Calu3 (cell line): ENCODE results near the gene SELPLG. TPM values are rescaled to one million over a fixed set of nuclear protein-coding genes. Genes with fewer than 3 reads are reported as not detected.

Experiments
- BruUV-seq: library from RNA; stranded (reverse); fragments of 400-500 nt; replicated peaks from 2 replicates; lab custom pipeline; 2021; lab: Mats Ljungman, UMichigan
- CTCF ChIA-PET: fragments of 300-600 bp; sonication (Branson Sonifier 250); formaldehyde crosslinking; loops from one replicate; lab custom pipeline; 2022; ENCODE audit warnings: antibody characterized with exemption; lab: Charles Lee
- DNase-seq: peaks from one replicate; pipeline ENCODE4 v3.0.0; 2022
- H3K27ac Mint-ChIP-seq: one replicate; pipeline ENCODE4 v1.8.0; 2022; ENCODE audit warnings: mixed read lengths; ENCODE audit not compliant: unreplicated experiment
- H3K27me3 Mint-ChIP-seq: one replicate; pipeline ENCODE4 v1.8.0; 2022; ENCODE audit warnings: mixed read lengths; ENCODE audit not compliant: unreplicated experiment
- H3K36me3 Mint-ChIP-seq: one replicate; pipeline ENCODE4 v1.8.0; 2022; ENCODE audit warnings: mild to moderate bottlenecking, moderate library complexity, mixed read lengths; ENCODE audit not compliant: insufficient read depth, unreplicated experiment
- H3K4me1 Mint-ChIP-seq: one replicate; pipeline ENCODE4 v1.8.0; 2022; ENCODE audit warnings: mild to moderate bottlenecking, low read depth, mixed read lengths; ENCODE audit not compliant: unreplicated experiment
- H3K4me3 Mint-ChIP-seq: one replicate; pipeline ENCODE4 v1.8.0; 2022; ENCODE audit warnings: mild to moderate bottlenecking, low read depth, moderate library complexity, mixed read lengths; ENCODE audit not compliant: unreplicated experiment
- H3K9me3 Mint-ChIP-seq: one replicate; pipeline ENCODE4 v1.8.0; 2022; ENCODE audit warnings: low read depth, mixed read lengths; ENCODE audit not compliant: unreplicated experiment
- intact Hi-C: fragments of 100-400 bp; cut with micrococcal nuclease; formaldehyde crosslinking; loops from one replicate; pipeline ENCODE4 v1.10.0; 2022; ENCODE audit not compliant: unreplicated experiment
- total RNA-seq: library from RNA; stranded (reverse); gene quantifications from 2 replicates; pipeline ENCODE4 v1.2.3, GENCODE V29; 2022
- TF ChIP-seq, protein P1 (sequence below): fragments of 200-600 bp; IDR thresholded peaks from one replicate; pipeline ENCODE4 v1.8.0; 2022; ENCODE audit warnings: antibody characterized with exemption; ENCODE audit not compliant: unreplicated experiment

SELPLG gene
- total RNA-seq, 1 experiment from 2014 or later, result 0.76 TPM

- Mint-ChIP-seq H3K9me3 (no peaks in the 10 kb centered on the region), H3K27ac (no peak overlapping the region), H3K4me1 (no peaks in the 10 kb centered on the region), H3K4me3 (no peak overlapping the region), H3K27me3 (peaks cover 47% of the 10 kb centered on the region), H3K36me3 (no peaks in the 10 kb centered on the region)
- CTCF ChIA-PET, result no interaction called here
- intact Hi-C loops, result no loop called here
- TF ChIP-seq, protein P1, sequence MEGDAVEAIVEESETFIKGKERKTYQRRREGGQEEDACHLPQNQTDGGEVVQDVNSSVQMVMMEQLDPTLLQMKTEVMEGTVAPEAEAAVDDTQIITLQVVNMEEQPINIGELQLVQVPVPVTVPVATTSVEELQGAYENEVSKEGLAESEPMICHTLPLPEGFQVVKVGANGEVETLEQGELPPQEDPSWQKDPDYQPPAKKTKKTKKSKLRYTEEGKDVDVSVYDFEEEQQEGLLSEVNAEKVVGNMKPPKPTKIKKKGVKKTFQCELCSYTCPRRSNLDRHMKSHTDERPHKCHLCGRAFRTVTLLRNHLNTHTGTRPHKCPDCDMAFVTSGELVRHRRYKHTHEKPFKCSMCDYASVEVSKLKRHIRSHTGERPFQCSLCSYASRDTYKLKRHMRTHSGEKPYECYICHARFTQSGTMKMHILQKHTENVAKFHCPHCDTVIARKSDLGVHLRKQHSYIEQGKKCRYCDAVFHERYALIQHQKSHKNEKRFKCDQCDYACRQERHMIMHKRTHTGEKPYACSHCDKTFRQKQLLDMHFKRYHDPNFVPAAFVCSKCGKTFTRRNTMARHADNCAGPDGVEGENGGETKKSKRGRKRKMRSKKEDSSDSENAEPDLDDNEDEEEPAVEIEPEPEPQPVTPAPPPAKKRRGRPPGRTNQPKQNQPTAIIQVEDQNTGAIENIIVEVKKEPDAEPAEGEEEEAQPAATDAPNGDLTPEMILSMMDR, result no peak
- DNase-seq, result no peak
- no TSS peak for BruUV-seq
Observed at GRCh38 chr12:108602209-108602705, 31.4 kb downstream of the SELPLG start.

GRCh38 chr12:108600702-108601007 is 33.0 kb downstream of the SELPLG start:
- no peak overlapping the region for H3K4me3 Mint-ChIP-seq
- no peak overlapping the region for H3K27ac Mint-ChIP-seq
- no peaks in the 10 kb centered on the region for H3K9me3 Mint-ChIP-seq
- CTCF ChIA-PET, result no interaction called here
- peaks cover 53% of the 10 kb centered on the region for H3K27me3 Mint-ChIP-seq
- TF ChIP-seq, protein P1, result no peak
- no peaks in the 10 kb centered on the region for H3K4me1 Mint-ChIP-seq
- BruUV-seq, result no TSS peak
- intact Hi-C loops, result no loop called here
- DNase-seq, result no peak
- H3K36me3 Mint-ChIP-seq, result no peaks in the 10 kb centered on the region

- TF ChIP-seq, protein P1, result no peak
- no peaks in the 10 kb centered on the region for H3K9me3 Mint-ChIP-seq
- no peaks in the 10 kb centered on the region for H3K4me1 Mint-ChIP-seq
- DNase-seq, result no peak
- CTCF ChIA-PET, result no interaction called here
- H3K27ac Mint-ChIP-seq, result no peak overlapping the region
- intact Hi-C loops, result no loop called here
- no TSS peak for BruUV-seq
- no peak overlapping the region for H3K4me3 Mint-ChIP-seq
- peaks cover 53% of the 10 kb centered on the region for H3K27me3 Mint-ChIP-seq
- H3K36me3 Mint-ChIP-seq, result no peaks in the 10 kb centered on the region
Observed at GRCh38 chr12:108599948-108600701, 33.6 kb downstream of the SELPLG start.

GRCh38 chr12:108599541-108599940 is 34.2 kb downstream of the SELPLG start:
- Mint-ChIP-seq H3K4me1 (no peaks in the 10 kb centered on the region), H3K9me3 (no peaks in the 10 kb centered on the region), H3K4me3 (no peak overlapping the region), H3K36me3 (no peaks in the 10 kb centered on the region), H3K27ac (no peak overlapping the region), H3K27me3 (peaks cover 47% of the 10 kb centered on the region)
- intact Hi-C loops, result no loop called here
- DNase-seq, result no peak
- BruUV-seq, result no TSS peak
- TF ChIP-seq, protein P1, result no peak
- CTCF ChIA-PET, result no interaction called here
